HEK293T (cell line): ENCODE measurements around the gene DUSP18.

Source experiments
- BHLHE40 ChIP-seq: fragments of 450-650 bp; IDR thresholded peaks from 2 replicates; pipeline ENCODE4 v1.6.1; 2016; ENCODE audit warnings: mild to moderate bottlenecking, moderate library complexity, borderline replicate concordance
- CTBP1 ChIP-seq: fragments of 450-650 bp; IDR thresholded peaks from 2 replicates; pipeline ENCODE4 v1.6.1; 2016; ENCODE audit warnings: borderline replicate concordance
- FOXM1 ChIP-seq: fragments of 450-650 bp; IDR thresholded peaks from 2 replicates; pipeline ENCODE4 v1.6.1; 2017; ENCODE audit warnings: mild to moderate bottlenecking, borderline replicate concordance
- HDGF ChIP-seq: fragments of 450-650 bp; IDR thresholded peaks from 2 replicates; pipeline ENCODE4 v1.6.1; 2017; ENCODE audit warnings: antibody characterized with exemption, borderline replicate concordance
- L3MBTL2 ChIP-seq: fragments of 450-650 bp; conservative IDR thresholded peaks from 2 replicates; pipeline ENCODE4 v1.6.1; 2016; ENCODE audit warnings: mild to moderate bottlenecking
- SP1 ChIP-seq: fragments of 450-650 bp; IDR thresholded peaks from 2 replicates; pipeline ENCODE4 v1.6.1; 2017
- TARDBP ChIP-seq: fragments of 450-650 bp; IDR thresholded peaks from 2 replicates; pipeline ENCODE4 v1.6.1; 2016
- TF ChIP-seq, protein P1 (sequence below): fragments of 450-650 bp; IDR thresholded peaks from 2 replicates; pipeline ENCODE4 v1.6.1; 2016

DNA sequence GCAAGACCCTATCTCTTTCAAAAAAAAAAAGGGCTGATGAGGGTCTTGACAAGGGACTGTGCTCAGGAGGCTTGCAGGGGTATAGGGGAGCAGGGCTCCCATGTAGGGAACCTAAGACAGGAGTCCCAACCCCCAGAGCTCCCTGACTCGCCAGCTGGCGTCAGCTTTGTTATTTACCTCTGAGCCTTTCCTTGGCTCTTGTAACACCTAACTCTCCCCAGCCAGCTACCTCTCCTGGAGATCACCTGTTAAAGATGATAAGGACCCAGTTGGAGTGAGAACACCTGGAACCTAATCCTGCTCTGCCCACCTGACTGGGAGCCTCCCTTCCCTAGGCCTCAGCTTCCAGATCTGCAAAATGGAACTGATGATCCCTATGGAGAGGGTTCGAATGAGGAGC lies 18.9 kb downstream of the DUSP18 start:
- TF ChIP-seq TARDBP: no peak
- no peak for TF ChIP-seq BHLHE40
- no peak for TF ChIP-seq CTBP1
- TF ChIP-seq L3MBTL2: no peak
- TF ChIP-seq SP1: no peak
- TF ChIP-seq HDGF: no peak
- no peak for TF ChIP-seq FOXM1
- TF ChIP-seq, protein P1, sequence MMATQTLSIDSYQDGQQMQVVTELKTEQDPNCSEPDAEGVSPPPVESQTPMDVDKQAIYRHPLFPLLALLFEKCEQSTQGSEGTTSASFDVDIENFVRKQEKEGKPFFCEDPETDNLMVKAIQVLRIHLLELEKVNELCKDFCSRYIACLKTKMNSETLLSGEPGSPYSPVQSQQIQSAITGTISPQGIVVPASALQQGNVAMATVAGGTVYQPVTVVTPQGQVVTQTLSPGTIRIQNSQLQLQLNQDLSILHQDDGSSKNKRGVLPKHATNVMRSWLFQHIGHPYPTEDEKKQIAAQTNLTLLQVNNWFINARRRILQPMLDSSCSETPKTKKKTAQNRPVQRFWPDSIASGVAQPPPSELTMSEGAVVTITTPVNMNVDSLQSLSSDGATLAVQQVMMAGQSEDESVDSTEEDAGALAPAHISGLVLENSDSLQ: no peak
